Measurements from ENCODE around the gene PARVB. TPM values are rescaled to one million over a fixed set of nuclear protein-coding genes. Genes with fewer than 3 reads are reported as not detected.

Gene PARVB
- total RNA-seq, 1 donor from 2014 or later = 128 TPM

DNA sequence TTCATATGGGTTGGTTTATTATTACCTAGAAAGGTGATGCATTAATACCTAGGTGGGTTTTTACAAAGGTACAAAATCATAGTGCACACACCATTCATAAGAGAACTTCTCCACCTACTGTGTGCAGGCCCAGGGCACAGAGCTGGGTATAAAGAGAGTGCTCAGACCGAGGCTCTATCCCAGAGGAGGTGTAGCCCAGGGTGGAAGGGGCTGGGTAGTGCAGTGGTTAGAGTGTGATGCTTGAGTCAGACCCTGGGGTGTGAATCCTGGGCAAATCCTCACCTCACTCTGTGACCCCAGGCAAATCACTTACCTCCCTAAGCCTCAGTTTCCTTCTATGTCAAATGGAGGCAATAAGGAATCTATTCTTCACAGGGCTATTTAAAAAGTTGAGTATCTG lies 188.8 kb downstream of the PARVB start:
- no peak for DNase-seq (ENCODE audit: low read depth, low spot score)

DNA sequence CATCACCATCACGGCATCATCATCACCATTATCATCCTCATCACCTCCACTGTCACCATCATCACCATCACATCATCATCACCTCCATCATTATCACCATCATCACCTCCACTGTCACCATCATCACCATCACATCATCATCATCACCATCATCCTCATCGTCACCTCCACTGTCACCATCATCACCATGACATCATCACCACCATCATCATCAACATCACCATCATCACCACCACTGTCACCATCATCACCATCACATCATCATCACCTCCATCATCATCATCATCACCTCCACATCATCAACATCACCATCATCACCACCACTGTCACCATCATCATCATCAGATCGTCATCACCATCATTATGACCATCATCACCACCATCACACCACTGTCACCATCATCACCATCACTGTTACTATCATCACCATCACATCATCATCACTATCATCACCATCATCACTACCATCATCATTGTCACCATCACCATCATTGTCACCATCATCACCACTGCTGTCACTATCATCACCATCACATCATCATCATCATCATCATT lies 189.5 kb downstream of the PARVB start:
- no peak for DNase-seq (ENCODE audit: low read depth, low spot score)

DNA sequence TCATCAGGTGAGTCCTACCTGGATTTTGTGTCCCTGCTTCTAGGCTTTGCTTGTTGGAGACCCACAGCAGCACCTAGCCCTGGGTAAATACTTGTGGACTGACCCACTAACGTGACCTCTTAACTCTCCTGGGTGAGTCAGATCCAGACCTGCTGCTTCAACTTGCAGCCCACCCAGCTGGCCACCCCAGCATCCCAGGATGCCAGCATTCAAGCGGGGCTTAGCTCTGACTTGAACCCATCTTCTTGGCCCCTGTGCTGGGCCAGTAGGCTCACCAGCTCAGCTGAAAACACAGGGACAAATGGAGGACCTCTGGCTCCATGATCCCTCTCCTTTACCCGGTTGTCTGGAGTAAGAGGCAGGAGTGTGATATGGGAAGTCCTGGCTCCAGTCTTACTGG lies 190.1 kb downstream of the PARVB start:
- no peak for DNase-seq (ENCODE audit: low read depth, low spot score)

DNA sequence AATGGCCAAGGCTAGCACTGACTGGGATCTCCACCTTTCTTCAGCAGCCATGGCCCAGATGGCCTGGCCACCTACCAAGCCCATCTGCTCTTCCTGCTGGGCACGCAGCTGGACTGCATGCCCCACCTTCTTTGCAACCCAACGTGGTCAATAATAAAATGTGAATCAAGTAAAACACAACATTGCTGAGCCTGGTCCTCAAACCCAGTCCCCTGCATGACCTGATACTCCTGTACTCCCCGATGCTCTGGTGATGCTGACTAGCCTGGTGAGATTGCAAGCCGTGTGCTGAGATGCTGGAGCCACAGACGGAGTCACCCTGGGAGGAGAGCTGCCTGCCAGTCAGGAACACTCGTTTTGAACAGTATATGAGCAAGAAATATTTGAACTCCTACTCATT lies 190.7 kb downstream of the PARVB start:
- DNase-seq (ENCODE audit: low read depth, low spot score) = no peak

DNA sequence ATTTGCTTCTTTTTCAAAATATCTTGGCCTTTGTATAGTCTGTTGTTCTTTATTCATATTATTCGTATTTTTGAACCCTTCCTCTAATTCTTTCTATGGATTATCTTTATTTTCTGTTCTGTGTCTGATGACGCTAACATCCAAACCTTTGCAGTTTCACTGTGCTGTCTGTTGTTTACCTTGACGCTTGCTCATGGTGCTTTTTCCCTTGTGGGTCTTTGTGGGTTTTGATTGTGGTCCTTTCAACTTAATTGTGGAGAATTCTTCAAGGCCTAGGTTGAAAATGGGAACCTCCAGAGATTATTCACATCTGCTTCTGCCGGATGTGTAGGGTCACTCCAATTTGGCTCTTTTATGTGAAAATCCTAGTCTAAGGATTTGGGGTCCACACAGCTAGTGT lies 191.2 kb downstream of the PARVB start:
- DNase-seq (ENCODE audit: low read depth, low spot score) = no peak

DNA sequence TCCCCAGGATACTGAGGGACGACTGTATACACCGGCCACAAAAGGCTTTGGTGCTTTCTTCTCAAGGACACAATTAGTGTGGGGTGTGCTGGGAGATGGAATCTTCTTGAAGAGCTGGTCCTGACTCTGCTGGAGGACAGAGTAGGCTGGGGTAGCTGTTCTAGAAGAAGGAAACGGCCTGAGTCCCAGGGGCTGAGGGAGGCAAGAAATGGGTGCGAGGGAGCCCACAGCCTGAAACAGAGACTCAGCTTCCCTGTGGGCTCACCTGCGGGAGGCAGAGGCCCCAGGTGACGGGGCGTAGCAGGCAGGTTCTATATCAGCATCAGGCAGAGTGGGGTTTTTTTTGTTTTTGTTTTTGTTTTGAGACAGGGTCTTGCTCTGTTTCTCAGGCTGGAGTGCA lies 193.2 kb downstream of the PARVB start:
- DNase-seq (ENCODE audit: low read depth, low spot score) = no peak

DNA sequence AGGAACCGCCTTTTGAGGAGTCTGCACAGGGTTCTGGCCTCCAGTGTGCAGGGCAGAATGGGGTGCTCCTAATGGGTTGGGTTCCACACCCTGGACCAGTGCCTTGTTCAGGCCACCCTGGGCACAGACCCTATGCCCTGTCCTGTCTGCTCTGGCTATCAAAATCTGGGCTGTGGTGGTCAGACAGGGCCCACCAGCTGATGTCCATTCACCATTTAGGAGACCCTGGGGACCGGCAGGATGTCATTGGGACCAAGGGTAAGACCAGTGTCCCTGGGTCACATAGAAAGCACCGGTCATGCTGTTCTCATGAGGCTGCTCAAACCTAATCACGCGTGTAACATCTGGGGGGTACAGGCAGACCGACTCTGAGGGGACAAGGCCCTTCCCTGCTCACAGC lies 194.0 kb downstream of the PARVB start:
- no peak for DNase-seq (ENCODE audit: low read depth, low spot score)

DNA sequence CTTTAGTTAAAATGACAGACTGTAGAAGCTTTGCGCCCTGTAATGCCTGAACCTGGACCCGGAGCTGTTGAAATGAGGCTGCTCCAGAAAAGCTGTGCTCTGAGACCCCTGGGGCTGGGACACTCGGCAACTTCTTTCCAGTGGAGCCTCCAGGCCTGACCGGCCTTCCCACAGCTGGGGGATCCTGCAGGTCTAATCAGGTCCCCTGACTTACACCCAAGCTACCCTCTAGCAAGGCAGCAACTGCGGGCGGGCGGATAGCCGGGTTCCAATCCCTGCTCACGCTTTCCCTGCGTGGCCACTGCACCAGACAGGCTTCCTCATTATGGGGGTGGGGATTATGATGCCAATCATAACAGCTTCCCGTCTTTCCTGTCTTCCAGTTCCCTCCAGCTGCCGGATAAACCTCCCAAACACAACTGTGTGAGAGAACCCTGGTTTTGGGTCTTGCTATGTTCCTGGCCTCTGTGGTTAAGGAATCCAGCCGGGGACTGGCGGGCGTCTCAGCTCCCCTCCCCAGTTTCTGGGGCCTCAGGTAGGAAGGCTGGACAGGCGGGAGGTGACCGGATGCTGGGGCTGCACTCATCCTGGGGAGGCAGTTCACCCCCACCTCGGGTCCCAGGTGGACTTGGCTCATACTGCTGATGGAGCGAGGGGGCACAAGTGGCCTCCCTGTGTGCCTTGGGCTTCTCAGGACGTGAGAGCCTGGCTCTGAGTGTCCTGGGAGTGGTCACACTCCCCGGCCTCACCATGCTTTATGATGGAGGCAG lies 195.2 kb downstream of the PARVB start:
- no peak for DNase-seq (ENCODE audit: low read depth, low spot score)

DNA sequence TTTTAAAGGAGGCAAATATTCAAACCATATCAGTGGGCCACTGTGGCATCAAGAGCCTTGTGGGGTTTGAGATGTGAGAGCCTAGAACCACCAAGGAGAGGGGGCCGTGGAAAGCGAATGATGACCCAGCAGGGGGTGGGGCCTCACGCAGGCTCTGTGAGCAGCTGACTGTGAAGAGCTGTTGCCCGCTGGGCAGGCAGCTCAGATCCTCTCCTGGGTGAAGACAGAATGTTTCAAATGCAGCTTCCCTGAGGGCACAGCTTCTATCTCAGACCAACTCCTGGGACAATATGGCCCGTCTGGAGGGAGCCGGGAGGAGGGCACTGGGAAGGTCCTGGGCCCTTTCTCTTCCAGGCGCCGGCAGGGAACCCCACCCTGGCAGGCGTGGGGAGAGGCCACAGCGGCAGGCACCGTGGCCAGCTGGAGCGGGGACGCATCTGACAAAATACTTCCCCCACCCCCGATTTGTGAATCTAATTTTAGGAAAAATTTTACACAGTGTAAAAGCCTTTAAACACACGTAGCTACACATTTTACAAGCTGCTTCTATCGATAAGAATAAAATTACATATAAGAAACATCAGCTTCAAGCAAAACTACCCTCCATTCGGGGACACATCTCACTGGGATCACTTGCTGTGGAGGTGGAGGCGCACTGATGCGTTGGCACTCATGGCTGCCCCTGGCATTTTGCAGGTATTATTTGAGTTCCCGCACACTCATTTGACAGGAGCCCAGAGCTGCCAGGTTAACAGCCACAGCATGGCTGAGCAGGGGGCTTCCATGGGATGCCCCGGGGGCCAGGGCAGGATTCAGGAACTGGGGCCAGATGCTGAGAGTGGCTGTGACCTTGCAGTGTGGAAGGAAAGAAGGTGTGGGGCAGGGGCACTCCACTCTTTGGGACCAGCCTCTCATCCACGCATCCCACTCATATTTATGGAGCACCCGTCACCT lies 196.9 kb downstream of the PARVB start:
- DNase-seq (ENCODE audit: low read depth, low spot score) = no peak

DNA sequence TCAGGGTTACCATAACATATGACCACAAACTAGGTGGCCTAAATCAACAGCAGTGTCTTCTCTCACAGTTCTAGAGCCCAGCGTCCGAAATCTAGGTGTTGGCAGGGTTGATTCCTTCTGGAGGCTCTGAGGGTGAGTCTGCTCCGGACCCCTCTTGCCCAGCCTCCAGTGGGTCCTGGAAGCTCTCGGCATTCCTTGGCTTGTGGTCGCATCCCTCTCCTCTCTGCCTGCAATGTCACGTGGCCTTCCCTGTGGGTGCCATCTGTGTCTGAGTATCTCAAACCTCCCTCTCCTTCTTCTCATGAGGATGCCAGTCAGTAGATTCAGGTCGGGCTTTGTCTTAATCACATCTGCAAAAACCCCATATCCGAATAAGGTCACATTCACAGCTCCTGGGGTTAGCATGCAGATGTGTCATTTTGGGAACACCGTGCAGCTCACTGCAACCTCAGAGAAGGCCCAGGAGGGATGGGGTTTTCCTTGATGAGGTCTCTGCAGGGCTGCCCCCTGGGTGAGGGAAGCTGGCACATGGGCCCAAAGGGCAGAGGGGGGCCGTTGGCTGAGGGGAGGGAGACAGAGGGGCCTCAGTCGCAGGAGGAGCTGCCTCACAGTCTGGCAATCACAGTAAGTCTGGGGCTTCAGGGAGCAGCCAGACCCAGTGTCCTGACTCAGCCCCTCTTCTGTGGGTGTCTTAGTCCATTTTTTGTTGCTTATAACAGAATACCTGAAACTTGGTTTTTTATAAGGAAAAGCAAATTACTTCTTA lies 197.8 kb downstream of the PARVB start:
- no peak for DNase-seq (ENCODE audit: low read depth, low spot score)

Other genes with a start within 250 kb of the PARVB start
- 0.14 and 0.26 TPM in 2 replicates for gene EFCAB6, start 212.0 kb upstream of the PARVB start, total RNA-seq
- 0.26 TPM in 1 of 2 replicates, not detected in the other for gene SULT4A1, start 161.8 kb upstream of the PARVB start, total RNA-seq
- not detected in 2 replicates for gene PNPLA5, start 132.3 kb upstream of the PARVB start, total RNA-seq
- gene PNPLA3, start 100.5 kb upstream of the PARVB start, total RNA-seq = 2.4 and 2.8 TPM in 2 replicates
- gene SAMM50, start 68.9 kb upstream of the PARVB start, total RNA-seq = 57.3 and 59.2 TPM in 2 replicates
- not detected in 2 replicates for gene PARVG, start 156.6 kb downstream of the PARVB start, total RNA-seq